Activated CD8-positive, alpha-beta memory T cell treated with anti-CD3 and anti-CD28 coated beads, Interleukin-2, amount 50 U/mL, for 48 hours (primary cell): ENCODE results near the gene RBM25.
"Not testable (repeated sequence)": the region's sequence is repeated elsewhere in the genome, so short reads cannot be mapped to it uniquely, and the experiment has no call there.

Source experiments
- DNase-seq: peaks from one replicate; pipeline ENCODE4 v3.0.0-alpha.2; 2020

The RBM25 gene

DNA sequence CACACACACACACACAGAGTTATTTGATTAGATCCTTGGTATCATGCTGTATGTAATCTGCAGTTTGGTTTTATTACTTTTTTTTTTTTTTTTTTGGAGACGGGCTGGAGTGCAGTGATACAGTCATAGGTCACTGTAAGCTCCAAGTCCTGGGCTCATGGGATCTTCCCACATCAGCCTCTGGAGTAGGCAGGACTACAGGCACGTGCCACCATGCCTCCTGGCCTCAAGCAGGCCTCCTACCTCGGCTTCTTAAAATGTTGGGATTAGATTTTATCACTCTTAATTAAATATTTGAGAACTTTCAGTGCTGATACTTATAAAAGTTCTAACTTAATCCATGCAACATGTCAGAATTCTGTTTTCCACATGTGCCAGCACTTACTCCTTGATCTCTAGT lies 46.7 kb downstream of the RBM25 start:
- no peak for DNase-seq

GRCh38 chr14:73105727-73106126 lies 47.4 kb downstream of the RBM25 start:
- DNase-seq = no peak

DNA sequence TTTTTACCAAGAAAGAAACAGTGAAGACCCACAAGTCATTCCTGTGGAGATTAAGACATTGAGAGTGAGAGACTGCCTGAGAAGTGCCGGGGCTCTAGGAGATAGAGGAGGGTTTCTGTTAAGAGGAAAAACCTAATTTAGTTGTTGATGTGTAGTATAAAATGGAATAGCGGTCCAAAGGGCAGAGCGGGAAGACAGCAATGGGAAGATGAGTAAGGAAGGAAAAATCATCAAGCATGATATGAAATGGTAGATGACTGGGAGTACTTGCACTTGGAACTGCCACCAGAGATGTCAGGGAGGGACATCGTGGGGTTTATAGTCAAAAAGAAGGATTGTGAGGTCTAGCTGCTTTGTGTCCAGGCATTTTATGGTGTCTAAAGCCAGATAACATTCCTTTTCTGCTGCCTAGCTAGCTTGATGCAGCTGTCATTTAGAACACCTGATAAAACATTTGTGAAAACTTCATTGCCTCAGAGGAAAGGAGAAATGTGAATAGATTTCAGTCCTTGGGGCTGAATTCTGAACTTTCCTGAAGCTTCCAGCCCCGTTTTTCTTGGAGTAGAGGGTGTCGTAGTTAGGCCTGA lies 57.8 kb downstream of the RBM25 start:
- no peak for DNase-seq

DNA sequence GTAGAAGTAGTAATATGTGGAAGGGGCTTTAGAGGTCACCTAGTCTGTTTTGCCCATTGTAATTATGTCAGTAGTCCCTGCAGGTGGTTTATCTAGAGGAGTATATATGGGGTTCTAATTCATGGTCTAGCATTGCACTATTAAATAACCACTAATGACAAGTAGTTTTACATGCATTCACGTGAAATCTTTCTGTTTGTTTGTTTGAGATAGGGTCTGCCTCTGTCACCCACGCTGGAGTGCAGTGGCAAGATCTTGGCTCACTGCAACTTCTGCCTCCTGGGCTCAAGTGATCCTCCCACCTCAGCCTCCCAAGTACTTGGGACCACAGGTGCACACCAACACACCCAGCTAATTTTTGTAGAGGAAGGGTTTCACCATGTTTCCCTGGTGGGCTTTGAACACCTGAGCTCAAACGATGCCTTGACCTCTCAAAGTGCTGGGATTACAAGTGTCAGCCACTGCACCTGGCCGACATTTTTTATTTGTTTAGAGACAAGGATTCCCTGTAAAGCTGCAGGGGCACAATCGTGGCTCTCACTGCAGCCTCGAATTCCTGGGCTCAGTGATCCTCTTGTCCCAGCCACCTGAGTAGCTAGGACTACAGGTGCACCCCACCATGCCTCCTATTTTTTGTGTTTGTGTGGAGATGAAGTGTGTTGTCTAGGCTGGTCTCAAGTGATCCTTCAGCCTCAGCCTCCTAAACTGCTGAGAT lies 66.0 kb downstream of the RBM25 start:
- DNase-seq = no peak

DNA sequence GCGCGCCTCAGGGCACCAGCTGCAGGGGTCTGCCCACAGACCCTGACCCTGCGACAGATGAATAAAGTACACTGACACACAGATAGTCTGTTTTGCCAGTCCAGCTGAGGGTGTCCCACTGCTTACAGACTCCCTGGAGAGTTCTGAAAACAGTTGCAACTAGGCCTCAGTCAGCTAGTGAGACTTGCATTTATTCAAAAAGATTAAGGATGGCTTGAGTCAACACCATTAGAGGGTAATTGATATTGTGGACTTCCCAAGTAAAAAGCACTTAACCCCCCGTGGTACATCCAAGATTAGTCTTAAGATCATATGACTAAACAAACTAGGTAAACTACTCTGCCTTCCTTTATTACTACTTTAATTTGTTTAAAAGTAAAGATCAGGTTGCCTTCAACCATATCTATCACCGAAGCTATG lies 66.8 kb downstream of the RBM25 start:
- DNase-seq = no peak

- no peak for DNase-seq
These were observed 67.4 kb downstream of the RBM25 start for GRCh38 chr14:73125746-73126145.

DNA sequence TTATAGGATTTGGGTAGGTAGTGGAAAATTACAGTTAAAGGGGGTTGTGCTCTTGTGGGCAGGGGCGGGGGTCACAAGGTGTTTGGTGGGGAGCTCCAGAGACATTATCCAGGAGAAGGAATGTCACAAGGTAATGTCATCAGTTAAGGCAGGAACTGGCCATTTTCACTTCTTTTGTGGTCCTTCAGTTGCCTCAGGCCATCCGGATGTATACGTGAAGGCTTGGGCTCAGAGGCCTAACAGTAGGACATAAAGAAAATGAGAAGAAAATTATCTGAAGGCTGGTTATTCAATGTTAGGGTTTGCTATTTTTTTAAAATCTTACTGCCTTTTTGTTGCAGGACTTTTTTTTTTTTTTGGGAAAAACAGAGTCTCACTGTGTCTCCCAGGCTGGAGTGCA lies 75.5 kb downstream of the RBM25 start:
- DNase-seq = no peak

DNA sequence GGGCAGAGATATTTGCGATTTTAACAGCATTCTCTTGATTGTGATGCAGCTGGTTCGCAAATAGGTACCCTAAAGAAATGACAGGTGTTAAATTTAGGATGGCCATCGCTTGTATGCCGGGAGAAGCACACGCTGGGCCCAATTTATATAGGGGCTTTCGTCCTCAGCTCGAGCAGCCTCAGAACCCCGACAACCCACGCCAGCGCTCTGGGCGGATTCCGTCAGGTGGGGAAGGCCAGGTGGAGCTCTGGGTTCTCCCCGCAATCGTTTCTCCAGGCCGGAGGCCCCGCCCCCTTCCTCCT lies 77.7 kb downstream of the RBM25 start:
- DNase-seq = no peak

- peak; percentile 100 for DNase-seq
These were observed 78.3 kb downstream of the RBM25 start, which contains the start of gene PSEN1 for GRCh38 chr14:73136387-73137225. TSS of gene PSEN1 (plus strand) at chr14:73136507. CDS start at chr14:73148020, 11,513 bp downstream.

- no peak for DNase-seq
These were observed 82.5 kb downstream of the RBM25 start for GRCh38 chr14:73140811-73141323.

DNA sequence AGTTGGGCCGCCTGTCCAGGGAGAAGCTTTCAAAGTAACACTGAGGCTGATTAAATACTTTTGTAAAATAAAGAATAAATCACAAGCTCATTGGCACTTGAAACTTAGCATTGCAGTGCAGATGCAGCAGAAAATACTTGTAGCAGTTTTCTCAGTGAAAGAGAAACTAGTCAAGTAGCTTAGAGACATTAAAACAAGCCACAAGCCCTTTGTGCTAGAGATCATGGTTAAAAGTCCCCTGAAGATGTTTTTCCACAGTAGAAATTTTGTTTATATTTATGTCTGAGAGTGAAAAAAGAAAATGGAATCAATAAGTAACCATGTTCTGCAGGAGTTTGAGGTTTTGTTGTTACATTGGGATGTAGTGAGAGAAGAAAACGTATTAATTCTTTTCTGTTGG lies 83.9 kb downstream of the RBM25 start:
- DNase-seq = no peak

DNA sequence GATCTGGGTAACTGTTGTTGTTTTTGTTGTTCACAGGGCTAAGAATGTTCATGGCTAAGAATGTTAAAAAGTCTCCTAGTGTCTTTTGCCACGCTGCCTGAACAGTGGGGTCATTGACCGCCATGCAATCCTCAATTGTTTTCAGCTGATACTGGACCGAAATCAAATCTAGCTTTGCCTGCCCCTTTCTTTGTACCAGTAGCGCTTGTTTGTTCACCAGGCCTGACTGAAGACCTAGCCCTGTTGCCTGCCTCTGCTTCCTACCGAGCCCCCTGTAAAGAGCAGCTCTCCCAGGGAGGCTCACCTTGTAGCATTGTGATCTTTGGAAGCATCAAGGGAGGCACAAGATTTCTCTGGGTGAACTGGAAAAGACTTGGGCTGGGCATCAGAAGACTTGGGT lies 84.7 kb downstream of the RBM25 start:
- no peak for DNase-seq

- DNase-seq = no peak
These were observed 85.3 kb downstream of the RBM25 start for GRCh38 chr14:73143617-73144016.

DNA sequence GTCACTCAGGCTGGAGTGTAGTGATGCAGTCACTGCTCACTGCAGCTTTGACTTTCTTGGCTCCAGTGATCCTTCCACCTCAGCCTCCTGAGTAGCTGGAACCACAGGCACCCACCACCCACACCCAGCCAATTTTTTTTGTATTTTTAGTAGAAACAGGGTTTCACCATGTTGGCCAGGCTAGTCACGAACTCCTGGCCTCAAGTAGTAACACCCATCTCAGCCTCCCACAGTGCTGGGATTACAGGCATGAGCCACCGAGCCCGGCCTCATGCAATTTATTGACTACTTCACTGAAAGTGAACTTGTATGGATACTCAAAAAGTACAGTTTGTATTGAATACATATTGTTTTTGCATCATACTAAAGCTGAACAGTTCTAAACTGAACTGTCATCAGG lies 87.0 kb downstream of the RBM25 start:
- no peak for DNase-seq

GRCh38 chr14:73146111-73146510 lies 87.8 kb downstream of the RBM25 start:
- no peak for DNase-seq

GRCh38 chr14:73149753-73150152 lies 91.4 kb downstream of the RBM25 start:
- no peak for DNase-seq

DNA sequence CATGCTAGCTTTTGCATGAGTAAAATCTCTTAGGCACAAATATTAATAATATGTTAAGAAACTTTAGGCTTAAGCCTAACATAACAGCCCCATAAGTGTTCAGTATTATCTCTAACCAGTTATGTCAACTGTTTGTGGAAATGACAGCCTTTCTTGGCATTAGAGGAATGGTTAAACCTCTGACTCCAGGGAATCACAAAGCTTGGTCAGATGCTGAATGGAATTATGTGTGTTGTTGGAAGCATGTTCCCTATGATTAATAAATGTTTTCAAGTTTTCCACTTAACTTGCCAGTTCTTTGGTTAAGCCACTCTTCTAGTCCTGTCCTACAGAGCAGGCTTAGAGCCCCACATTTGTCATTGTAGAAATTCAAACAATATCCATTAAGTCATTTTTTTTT lies 94.9 kb downstream of the RBM25 start:
- DNase-seq = no peak

GRCh38 chr14:73162251-73162650 lies 103.9 kb downstream of the RBM25 start:
- DNase-seq = no peak

- no peak for DNase-seq
These were observed 108.1 kb downstream of the RBM25 start for GRCh38 chr14:73166399-73166798.

DNA sequence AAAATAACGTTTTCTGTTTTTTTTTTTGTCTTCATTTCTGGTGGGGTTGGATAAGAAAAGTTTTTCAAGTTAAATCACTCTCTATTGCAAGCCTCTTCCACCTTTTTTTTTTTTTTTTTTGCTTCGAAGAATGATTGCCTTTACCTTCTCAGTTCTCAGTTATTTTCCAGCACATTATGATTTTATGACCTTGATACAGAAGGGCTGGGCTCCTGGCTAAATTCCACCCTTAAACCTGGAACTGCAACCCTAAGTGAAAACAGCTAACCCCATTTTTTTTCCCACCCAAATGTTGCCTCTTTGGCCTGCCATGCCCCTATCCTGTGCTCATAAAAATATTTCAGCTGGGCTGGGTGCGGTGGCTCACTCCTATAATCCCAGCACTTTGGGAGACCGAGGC lies 109.4 kb downstream of the RBM25 start:
- DNase-seq = no peak

GRCh38 chr14:73168274-73168673 lies 109.9 kb downstream of the RBM25 start:
- DNase-seq = no peak

- no peak for DNase-seq
These were observed 110.4 kb downstream of the RBM25 start for GRCh38 chr14:73168691-73169090.

DNA sequence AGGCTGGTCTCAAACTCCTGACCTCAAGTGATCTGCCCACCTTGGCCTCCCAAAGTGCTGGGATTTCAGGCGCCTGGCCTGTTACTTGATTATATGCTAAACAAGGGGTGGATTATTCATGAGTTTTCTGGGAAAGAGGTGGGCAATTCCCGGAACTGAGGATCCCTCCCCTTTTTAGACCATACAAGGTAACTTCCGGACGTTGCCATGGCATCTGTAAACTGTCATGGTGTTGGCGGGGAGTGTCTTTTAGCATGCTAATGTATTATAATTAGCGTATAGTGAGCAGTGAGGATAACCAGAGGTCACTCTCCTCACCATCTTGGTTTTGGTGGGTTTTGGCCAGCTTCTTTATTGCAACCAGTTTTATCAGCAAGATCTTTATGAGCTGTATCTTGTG lies 111.5 kb downstream of the RBM25 start:
- not testable (repeated sequence) for DNase-seq

DNA sequence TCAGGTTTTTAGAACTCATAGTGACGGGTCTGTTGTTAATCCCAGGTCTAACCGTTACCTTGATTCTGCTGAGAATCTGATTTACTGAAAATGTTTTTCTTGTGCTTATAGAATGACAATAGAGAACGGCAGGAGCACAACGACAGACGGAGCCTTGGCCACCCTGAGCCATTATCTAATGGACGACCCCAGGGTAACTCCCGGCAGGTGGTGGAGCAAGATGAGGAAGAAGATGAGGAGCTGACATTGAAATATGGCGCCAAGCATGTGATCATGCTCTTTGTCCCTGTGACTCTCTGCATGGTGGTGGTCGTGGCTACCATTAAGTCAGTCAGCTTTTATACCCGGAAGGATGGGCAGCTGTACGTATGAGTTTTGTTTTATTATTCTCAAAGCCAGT lies 112.4 kb downstream of the RBM25 start:
- no peak for DNase-seq
